Ishikawa (cell line): ENCODE measurements around the gene OR11G2.

Experiments used
- CREB1 ChIP-seq: IDR thresholded peaks from 2 replicates; pipeline ENCODE4 v1.6.1; 2012; ENCODE audit warnings: low read depth
- MAX ChIP-seq: IDR thresholded peaks from 2 replicates; pipeline ENCODE4 v1.6.1; 2012
- NFIC ChIP-seq: IDR thresholded peaks from 2 replicates; pipeline ENCODE4 v1.6.1; 2012
- TAF1 ChIP-seq: IDR thresholded peaks from 2 replicates; pipeline ENCODE4 v1.6.1; 2012; ENCODE audit warnings: low read depth, mild to moderate bottlenecking

GRCh38 chr14:20164462-20164861, 26.2 kb upstream of the OR11G2 start:
- TF ChIP-seq NFIC (no peak), CREB1 (no peak), TAF1 (no peak), MAX (no peak)
